ENCODE data around the gene UBE2E3.

DNA sequence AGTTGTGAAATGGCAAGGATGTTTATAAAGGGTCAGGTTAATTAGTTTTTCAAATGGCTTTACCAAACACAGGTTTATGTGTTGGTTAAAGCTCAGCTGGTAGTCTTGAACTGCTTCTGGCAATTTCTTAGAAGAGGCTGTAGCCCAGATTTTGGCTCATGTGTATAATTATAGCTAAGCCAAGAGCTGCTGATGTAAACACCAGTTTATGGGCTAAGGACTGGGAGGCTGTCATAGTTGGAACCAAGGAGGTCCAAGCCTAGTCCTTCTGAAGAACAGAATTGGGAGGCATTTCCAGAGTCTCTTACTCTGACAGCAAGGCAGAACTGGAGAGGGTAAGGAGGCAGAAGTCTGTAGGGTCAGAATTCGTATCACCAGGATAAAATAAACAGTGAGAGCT is 25.4 kb downstream of the UBE2E3 start:
- TF ChIP-seq, protein P1, sequence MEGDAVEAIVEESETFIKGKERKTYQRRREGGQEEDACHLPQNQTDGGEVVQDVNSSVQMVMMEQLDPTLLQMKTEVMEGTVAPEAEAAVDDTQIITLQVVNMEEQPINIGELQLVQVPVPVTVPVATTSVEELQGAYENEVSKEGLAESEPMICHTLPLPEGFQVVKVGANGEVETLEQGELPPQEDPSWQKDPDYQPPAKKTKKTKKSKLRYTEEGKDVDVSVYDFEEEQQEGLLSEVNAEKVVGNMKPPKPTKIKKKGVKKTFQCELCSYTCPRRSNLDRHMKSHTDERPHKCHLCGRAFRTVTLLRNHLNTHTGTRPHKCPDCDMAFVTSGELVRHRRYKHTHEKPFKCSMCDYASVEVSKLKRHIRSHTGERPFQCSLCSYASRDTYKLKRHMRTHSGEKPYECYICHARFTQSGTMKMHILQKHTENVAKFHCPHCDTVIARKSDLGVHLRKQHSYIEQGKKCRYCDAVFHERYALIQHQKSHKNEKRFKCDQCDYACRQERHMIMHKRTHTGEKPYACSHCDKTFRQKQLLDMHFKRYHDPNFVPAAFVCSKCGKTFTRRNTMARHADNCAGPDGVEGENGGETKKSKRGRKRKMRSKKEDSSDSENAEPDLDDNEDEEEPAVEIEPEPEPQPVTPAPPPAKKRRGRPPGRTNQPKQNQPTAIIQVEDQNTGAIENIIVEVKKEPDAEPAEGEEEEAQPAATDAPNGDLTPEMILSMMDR (IDR thresholded peaks at IDR 0.05; ENCODE audit: low read depth, low read length): no peak
- no peak for TF ChIP-seq MYC (IDR thresholded peaks at IDR 0.05; ENCODE audit: low read depth, low read length)
- TF ChIP-seq POLR2A (IDR thresholded peaks at IDR 0.05; ENCODE audit: extremely low read depth, insufficient read length): no peak
- TF ChIP-seq, protein P2, sequence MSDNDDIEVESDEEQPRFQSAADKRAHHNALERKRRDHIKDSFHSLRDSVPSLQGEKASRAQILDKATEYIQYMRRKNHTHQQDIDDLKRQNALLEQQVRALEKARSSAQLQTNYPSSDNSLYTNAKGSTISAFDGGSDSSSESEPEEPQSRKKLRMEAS (IDR thresholded peaks at IDR 0.05; ENCODE audit: low read depth, low read length): no peak

All from NB4 (cell line).